H1 (cell line): Measurements from ENCODE around the gene RPUSD1. TPM values are rescaled to one million over a fixed set of nuclear protein-coding genes. Genes with fewer than 3 reads are reported as not detected.

ENCODE experiments used
- CHD1 ChIP-seq: IDR thresholded peaks from 2 replicates; pipeline ENCODE4 v1.6.1; 2012; ENCODE audit warnings: low read depth, low read length, improper control_type of control experiment
- CHD7 ChIP-seq: fragments of 300-600 bp; sonication (generic); IDR thresholded peaks from 2 replicates; pipeline ENCODE4 v1.7.1; 2012; ENCODE audit warnings: low read length, moderate library complexity, mild to moderate bottlenecking, inconsistent platforms; ENCODE audit not compliant: insufficient replicate concordance
- GTF2F1 ChIP-seq: IDR thresholded peaks from 2 replicates; pipeline ENCODE4 v1.6.1; 2012; ENCODE audit warnings: low read depth, low read length, improper control_type of control experiment, borderline replicate concordance
- NANOG ChIP-seq: IDR thresholded peaks from 2 replicates; pipeline ENCODE4 v1.6.1; 2011; ENCODE audit warnings: low read length, low read depth, mild to moderate bottlenecking, inconsistent platforms; ENCODE audit not compliant: insufficient read depth, poor library complexity, severe bottlenecking
- PHF8 ChIP-seq: fragments of 200-600 bp; sonication (generic); conservative IDR thresholded peaks from 2 replicates; pipeline ENCODE4 v1.7.1; 2012; ENCODE audit warnings: low read depth, mild to moderate bottlenecking, inconsistent platforms, low read length, moderate library complexity
- POU5F1 ChIP-seq: IDR thresholded peaks from 2 replicates; pipeline ENCODE4 v1.6.1; 2011; ENCODE audit warnings: low read depth, mild to moderate bottlenecking, low read length, moderate library complexity
- RAD21 ChIP-seq, 2 experiments: IDR thresholded peaks in 1 of 2; conservative IDR thresholded peaks in 1 of 2; 2 replicates each; pipeline ENCODE4 v1.6.1; 2011; ENCODE audit warnings: low read depth in 2 of 2, low read length in 2 of 2, improper control_type of control experiment in 1 of 2, inconsistent platforms in 1 of 2, mild to moderate bottlenecking in 1 of 2, moderate library complexity in 1 of 2
- RNF2 ChIP-seq: fragments of 200-900, 300-1000 bp; sonication (generic); IDR thresholded peaks from 2 replicates; pipeline ENCODE4 v1.7.1; 2016; ENCODE audit warnings: borderline replicate concordance, low read depth, mild to moderate bottlenecking, antibody characterized with exemption, low read length; ENCODE audit not compliant: poor library complexity, severe bottlenecking; ENCODE audit errors: missing control alignments
- YY1 ChIP-seq: IDR thresholded peaks from 2 replicates; pipeline ENCODE4 v1.6.1; 2011; ENCODE audit warnings: low read depth, mild to moderate bottlenecking, low read length
- polyA plus RNA-seq, 7 experiments: library from polyadenylated mRNA; depleted of rRNA in 3 of 7; stranded (reverse) in 5 of 7; unstranded in 2 of 7; fragments of >200 nt in 5 of 7; fragments of 200-250 nt in 2 of 7; gene quantifications; 1 replicate in 5 of 7; 2 replicates in 1 of 7; 4 replicates in 1 of 7; pipeline versions ENCODE4 v1.2.1 to v1.2.3, GENCODE V29; 2011 to 2013; ENCODE audit warnings: missing spikeins in 2 of 7, mixed read lengths in 2 of 7
- total RNA-seq: library from RNA; stranded (reverse); fragmentation: NEBNext Ultra II Directional; extraction: Animal tissue kit (Norgen Biotek cat#: 25700); gene quantifications from 2 replicates; pipeline ENCODE4 v1.2.1, GENCODE V29; 2021

Gene RPUSD1
- total and polyA plus RNA-seq, 2 of the 8 experiments (the other 6 are each of a cell fraction or from before 2014, with no cell fraction given) = 32.2 to 61.8 TPM

GRCh38 chr16:824194-824593 is 36.0 kb upstream of the RPUSD1 start (continued):
- no peak for TF ChIP-seq POU5F1
- no peak for TF ChIP-seq CHD7
- no peak for TF ChIP-seq PHF8
- no peak for TF ChIP-seq NANOG
- TF ChIP-seq YY1 = no peak
- TF ChIP-seq CHD1 = no peak
- TF ChIP-seq RNF2 = no peak
- no peak for TF ChIP-seq RAD21 (IDR thresholded peaks at IDR 0.05 in 1 of 2, conservative IDR thresholded peaks at IDR 0.05 in 1 of 2; ENCODE audit: low read depth in 2 of 2, low read length in 2 of 2)
- no peak for TF ChIP-seq GTF2F1
- TF ChIP-seq, all 59 proteins: peak for 0
